Ramos (cell line): ENCODE measurements around the gene ZSWIM8.
"Not testable (repeated sequence)": the region's sequence is repeated elsewhere in the genome, so short reads cannot be mapped to it uniquely, and the experiment has no call there.

ENCODE experiments used
- in situ Hi-C: fragments of 300-500 bp; cut with MboI; formaldehyde crosslinking; loops from one replicate; pipeline ENCODE4 v1.14.3; 2022; ENCODE audit warnings: low sequenced_read_pairs; ENCODE audit not compliant: unreplicated experiment

Gene ZSWIM8, protein sequence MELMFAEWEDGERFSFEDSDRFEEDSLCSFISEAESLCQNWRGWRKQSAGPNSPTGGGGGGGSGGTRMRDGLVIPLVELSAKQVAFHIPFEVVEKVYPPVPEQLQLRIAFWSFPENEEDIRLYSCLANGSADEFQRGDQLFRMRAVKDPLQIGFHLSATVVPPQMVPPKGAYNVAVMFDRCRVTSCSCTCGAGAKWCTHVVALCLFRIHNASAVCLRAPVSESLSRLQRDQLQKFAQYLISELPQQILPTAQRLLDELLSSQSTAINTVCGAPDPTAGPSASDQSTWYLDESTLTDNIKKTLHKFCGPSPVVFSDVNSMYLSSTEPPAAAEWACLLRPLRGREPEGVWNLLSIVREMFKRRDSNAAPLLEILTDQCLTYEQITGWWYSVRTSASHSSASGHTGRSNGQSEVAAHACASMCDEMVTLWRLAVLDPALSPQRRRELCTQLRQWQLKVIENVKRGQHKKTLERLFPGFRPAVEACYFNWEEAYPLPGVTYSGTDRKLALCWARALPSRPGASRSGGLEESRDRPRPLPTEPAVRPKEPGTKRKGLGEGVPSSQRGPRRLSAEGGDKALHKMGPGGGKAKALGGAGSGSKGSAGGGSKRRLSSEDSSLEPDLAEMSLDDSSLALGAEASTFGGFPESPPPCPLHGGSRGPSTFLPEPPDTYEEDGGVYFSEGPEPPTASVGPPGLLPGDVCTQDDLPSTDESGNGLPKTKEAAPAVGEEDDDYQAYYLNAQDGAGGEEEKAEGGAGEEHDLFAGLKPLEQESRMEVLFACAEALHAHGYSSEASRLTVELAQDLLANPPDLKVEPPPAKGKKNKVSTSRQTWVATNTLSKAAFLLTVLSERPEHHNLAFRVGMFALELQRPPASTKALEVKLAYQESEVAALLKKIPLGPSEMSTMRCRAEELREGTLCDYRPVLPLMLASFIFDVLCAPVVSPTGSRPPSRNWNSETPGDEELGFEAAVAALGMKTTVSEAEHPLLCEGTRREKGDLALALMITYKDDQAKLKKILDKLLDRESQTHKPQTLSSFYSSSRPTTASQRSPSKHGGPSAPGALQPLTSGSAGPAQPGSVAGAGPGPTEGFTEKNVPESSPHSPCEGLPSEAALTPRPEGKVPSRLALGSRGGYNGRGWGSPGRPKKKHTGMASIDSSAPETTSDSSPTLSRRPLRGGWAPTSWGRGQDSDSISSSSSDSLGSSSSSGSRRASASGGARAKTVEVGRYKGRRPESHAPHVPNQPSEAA (N-terminal part only)

DNA sequence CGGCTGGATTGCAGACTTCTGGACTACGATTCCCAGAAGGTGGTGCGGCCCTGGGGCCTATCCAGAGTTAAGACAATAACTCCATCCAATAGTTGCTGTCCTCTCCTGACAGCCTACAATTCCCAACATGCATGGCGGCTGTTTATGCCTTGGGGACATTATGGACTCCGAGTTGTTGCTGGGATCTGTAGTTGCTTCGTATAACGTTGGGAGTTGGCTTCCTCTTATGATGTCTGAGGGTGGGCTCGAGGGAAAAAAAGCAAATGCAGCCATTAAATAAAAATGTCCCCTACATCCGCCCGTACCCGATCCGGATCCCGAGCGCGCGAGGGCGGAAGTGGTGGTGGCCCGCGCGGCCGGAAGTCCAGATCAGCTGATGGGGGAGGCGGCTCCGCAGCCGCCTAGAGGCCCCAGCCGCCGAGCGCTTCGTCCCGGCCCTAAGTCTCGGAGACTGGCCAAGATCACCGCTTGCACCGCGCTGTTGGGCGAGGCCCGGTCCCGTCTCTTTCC, at the start of gene ZSWIM8:
Gene ZSWIM8, plus strand, starts transcription at position 396 of the 510 bp plus-strand sequence. CDS start 273 bp downstream, outside the sequence.
- in situ Hi-C loops = no loop called here

DNA sequence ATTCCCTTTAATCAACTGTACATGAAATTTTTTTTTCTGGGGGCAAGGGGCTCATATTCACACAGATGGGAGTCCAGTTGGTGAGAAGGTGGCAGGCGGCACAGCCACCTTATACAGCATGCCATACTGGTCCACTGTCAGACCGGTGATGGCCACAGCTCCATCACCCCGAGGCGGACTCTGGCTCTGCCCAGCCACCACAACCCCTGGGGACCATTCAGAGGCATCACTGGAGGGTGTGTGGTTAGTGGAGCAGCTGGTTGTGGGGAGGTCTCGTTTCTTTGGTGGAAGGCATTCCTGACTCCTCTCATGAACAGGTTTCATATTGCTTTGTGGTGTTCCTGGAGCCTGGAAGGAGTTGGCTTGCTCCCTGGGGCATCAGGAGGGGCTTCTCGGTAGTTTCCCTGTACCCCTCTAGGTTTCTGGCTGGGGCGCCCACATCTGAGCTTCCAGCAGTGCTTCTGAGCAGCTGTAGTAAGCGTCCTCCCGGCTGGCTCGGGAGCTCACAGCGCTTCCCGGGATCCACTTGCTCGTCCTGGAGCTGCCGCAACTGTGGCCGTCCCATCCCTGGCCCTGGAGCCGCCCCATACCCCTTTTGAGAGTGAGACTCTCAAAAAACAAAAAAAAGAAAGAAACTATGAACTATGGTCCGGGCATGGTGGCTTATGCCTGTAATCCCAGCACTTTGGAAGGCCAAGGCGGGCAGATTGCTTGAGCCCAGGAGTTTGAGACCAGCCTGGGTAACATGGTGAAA, 44.7 kb upstream of the ZSWIM8 start:
- in situ Hi-C loops = not testable (repeated sequence)

DNA sequence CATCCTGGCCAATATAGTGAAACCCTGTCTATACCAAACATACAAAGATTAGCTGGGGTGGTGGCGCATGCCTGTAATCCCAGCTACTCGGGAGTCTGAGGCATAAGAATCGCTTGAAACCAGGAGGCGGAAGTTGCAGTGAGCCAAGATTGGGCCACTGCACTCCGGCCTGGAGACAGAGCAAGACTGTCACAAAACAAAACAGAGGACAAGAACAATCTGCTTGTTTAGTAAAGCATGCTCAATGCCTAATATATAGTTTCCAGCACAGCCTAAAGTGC, 43.0 kb upstream of the ZSWIM8 start:
- in situ Hi-C loops = no loop called here

DNA sequence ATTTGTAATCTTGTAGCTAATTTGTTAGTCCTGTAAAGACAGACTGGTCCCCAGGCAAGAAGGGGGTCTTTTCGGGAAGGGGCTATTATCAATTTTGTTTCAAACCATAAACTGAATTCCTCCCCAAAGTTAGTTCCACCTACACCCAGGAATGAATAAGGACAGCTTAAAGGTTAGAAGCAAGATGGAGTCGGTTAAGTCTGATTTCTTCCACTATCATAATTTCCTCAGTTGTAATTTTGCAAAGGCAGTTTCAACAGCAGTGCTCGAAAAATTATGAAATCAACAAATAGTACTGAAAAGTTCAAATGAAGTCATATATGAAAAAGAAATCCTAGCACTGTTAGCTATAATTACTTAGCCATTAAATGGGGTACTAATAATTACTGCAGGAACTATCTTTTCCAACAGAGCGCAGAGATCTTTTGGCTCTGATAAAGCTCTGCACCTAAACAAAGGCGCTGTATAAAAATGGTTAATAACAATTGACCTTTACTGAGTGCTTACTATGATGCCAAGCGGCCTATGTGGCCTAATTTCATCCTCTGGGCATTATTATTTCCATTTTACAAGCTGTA, 42.0 kb upstream of the ZSWIM8 start:
- in situ Hi-C loops = no loop called here

DNA sequence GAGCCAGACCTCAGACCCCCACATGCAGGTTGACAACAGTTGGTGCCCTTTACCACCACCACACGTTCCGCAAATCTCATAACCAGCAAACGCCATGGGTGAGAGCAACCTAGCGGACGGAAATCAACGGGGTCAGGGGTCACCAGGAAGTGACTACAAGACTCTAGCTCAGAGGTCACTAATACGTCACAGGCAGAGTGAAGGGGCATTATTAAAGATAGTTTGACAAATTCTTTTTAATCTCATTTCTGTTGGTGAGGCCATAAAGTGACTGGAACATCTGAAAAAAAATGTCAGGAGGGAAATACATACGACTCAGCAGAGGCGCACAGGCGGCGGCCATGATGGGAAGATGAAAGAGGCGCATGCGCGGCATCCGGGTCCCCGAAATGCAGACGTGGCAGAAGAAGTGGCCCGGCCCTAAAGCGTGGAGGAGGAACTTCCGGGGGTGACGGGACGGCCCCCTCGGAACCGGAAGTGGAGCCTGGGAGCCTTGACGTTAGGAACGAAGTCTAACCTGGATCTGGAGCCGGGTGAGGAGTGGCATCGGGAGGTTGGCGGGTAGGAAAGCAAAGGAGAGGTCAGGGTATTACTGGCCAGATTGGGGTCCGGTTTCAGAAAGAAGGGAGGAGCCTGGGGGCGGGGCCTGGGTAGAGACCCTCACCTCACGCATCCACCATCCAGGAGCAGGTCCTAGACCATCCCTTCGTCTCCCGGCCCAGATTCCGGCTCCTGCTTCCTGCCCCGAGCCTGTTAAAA, 41.3 kb upstream of the ZSWIM8 start, which contains the start of gene SEC24C:
Gene SEC24C, plus strand, starts transcription at position 468 of the 759 bp plus-strand sequence. CDS start 2,461 bp downstream, outside the sequence.
- in situ Hi-C loops = no loop called here

DNA sequence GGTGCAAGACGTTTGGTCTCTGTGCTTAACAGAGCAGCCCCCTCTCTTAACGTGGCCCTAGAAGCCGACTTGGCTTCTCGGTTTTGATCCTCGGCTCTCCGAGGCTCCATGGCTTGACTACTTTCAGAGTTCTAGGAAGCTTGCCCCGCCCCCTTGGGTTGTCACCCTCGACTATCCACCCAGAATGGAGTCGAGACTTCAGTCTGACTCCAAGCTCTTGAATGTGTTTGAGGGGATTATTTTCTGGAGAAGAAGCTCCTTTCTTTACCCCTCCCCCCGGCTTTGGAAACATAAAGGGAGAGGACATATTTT, 40.8 kb upstream of the ZSWIM8 start:
- in situ Hi-C loops = no loop called here

DNA sequence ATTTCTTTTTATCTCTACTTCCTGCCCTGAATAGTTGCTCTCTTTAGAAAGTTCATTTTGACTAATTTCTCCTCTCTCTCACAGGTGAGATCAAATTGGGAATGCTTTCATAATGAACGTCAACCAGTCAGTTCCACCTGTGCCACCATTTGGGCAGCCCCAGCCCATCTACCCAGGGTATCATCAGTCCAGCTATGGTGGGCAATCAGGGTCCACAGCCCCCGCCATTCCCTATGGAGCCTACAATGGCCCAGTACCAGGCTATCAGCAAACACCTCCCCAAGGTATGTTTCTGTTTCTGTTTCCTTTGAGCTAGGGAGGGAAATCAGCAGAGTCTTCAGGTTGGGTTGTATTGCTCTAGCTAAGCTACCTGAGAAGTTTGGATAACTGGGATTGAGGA, 38.7 kb upstream of the ZSWIM8 start:
- in situ Hi-C loops = no loop called here

DNA sequence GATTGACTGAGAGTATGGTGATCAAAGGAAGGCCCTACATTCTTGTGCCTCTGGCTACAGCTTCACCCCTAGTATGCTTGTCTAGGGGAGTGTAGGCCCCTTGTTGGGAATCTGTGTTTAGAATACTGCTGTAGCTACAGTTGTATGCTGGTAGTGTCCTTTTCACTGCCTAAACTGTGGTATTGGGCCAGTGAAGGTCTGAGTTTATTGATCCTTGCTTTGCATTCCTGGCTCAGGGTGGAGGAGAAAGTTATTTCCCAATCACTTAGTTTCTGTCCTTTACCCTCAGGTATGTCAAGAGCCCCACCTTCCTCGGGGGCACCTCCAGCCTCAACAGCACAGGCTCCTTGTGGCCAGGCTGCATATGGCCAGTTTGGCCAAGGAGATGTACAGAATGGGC, 34.6 kb upstream of the ZSWIM8 start:
- in situ Hi-C loops = no loop called here

DNA sequence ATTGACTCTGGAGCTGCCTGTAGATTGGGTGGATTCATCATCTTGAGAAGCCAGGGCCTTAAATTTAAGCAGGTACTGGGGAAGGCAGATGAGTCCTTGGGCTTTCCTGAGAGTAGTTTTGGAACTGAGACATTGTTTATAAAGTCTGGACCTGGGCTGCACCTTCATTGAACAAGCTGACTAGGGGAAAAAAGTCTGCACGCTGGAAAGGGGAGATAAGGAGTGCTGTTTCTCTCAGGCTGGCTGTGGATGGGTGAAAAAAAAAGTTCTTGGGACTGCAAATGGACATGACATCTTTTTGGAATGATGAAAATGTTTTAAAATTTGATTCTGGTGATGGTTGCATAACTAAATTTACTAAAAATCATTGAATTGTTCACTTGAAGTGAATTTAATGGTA, 29.2 kb upstream of the ZSWIM8 start:
- in situ Hi-C loops = no loop called here

DNA sequence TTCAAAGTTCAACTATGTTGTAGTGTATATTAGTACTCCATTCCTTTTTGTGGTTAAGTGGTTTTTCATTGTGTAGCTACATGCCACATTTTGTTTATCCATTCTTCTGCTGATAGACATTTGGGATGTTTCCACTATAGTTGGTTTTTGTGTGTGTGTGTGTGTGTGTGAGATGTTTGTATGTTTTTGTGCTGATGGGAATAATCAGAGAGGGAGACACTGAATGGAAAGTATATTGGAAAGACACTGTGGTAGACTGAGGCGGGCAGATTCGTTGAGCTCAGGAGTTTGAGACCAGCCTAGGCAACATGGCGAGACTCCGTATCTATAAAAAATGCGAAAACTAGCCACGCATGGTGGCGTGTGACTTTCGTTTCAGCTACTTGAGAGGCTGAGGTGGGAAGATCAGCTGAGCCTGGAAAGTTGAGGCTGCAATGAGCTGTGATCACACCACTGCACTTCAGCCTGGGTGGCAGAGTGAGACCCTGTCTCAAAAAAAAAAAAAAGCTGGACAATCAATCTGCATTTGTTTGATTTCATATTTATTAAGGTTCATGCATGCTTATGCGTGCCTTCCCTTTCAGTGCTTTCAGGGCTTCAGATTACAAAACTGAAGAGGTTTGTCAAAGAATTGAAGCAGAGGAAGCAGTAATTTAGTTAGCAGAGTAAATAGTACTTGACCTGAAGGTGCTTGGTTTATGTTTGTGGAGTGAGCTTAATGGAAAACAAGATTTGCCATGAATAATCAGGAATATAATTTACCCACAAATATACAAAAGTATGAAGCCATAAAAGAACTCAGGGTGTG, 26.5 kb upstream of the ZSWIM8 start:
- in situ Hi-C loops = no loop called here

DNA sequence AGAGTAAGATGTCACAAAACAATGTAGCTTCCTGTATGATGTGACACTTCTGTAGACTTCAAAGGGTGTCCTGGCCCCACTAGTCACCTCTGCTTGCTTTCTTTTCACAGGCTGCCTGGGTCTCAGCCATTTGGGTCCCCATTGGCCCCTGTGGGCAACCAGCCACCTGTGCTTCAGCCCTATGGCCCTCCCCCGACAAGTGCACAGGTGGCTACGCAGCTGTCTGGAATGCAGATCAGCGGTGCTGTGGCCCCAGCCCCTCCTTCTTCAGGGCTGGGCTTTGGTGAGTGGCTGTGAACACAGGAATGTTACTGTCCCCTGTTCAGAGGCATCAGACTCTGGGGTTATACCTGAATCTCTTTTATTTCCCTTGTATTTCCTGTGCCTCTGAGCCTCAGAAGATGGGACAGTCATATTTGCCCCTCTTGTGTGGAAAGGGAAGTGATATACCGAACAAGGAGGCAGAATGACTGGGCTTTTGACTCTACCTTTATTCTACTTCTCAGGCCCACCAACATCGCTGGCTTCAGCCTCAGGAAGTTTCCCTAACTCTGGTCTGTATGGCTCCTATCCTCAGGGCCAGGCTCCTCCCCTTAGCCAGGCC, 25.8 kb upstream of the ZSWIM8 start:
- in situ Hi-C loops = no loop called here

DNA sequence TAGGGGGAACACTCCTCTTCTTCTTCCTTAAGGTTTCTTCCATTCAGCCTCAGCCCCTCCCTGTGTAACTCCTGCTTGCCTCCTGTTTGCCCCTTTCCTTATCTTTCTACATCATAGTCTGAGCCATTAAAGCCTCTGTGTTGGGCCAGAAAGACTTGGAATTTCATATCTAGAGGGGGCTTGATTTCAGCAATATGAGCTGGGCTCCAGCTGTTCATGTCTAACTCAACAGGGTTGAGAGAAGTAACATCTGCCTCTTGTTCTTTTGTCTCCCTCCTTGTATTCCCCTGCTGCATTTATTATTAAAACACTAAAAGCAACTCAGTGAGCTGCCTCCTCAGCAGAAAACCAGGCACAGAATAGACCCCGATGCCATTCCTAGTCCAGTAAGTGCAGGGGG, 23.6 kb upstream of the ZSWIM8 start:
- in situ Hi-C loops = no loop called here

DNA sequence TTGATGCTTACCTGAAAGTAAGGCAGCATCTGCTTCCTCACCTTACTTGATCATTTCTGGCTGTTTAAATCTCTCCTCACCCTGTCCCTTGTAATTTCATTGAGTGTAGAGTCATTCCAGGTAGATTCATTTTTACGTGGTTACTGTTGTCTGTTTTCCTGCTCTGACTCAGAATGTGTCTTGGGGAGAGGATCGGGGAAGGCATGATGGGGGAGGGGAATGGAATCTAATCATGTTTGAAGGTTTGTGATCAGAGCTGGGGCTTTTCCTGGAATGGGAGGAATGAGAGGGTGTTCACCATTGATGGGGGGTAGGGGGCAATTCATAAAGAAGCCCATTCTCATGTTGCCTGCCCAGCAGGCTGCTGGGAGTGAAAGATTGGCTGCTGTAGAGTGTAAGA, 22.5 kb upstream of the ZSWIM8 start:
- in situ Hi-C loops = no loop called here

DNA sequence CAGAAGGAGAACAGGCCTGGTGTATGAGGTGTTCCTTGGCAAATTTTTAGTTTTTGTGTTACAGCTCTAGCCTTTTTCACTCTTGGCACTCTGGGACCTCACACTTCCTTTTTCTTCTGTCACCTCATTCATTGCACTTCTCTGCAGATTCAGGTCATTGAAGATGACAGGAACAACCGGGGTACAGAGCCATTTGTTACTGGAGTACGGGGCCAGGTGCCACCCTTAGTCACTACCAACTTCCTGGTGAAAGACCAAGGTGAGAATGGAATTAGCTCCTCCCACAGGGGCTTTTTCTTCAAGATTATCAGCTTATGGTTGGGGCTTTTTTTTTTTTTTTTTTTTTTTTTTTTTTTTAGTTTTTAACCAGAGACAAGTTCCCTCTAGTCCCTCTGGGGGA, 22.1 kb upstream of the ZSWIM8 start:
- in situ Hi-C loops = no loop called here

DNA sequence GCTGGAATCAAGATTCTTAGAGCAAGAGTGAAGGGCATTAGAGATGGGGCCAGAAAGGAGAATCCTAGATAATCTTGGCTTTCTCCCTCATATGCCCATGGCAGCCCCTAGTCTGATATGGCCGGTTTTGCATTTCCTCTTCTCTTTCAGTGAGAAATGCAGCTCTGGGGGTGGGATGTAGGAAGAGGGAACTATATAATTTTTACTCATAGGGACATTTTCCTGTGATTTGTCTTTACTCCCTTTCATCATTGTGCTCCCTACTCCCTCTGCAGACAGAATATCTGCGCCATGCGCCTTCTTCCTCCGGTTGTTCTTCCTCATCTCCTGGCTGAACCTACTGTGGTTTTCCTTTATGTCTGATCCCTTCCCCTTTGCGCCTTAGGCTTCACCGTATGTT, 20.3 kb upstream of the ZSWIM8 start:
- in situ Hi-C loops = no loop called here

DNA sequence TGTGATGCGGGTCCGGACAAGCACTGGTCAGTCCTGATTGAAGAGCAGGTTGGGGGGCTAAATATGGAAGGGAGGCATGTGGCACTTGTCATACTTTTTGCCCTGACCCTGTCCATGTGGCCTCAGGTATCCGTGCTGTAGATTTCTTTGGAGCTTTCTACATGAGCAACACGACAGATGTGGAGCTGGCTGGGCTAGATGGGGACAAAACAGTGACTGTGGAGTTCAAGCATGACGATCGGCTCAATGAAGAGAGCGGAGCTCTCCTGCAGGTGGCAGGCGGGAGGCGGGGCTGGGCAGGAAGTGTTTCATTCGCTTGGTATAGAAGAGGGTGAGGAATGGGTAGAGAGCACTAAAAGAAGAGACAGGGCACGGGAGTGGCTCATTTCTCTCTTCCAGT, 16.5 kb upstream of the ZSWIM8 start:
- in situ Hi-C loops = no loop called here

DNA sequence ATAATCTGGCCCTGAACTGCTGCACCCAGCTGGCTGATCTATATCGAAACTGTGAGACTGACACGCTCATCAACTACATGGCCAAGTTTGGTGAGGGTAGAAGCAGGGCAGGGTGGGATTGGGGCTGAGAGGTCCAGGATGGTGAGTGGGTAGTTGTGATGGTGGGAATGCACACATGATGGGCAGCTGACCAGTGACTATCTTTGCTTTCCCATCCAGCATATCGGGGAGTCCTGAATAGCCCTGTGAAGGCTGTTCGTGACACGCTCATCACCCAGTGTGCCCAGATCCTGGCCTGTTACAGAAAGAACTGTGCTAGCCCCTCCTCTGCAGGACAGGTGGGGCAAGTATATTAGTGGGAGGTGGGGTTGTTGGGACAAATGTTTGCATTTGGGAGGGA, 16.0 kb upstream of the ZSWIM8 start:
- in situ Hi-C loops = no loop called here
